CD4-positive, alpha-beta T cell treated with Interleukin-21 for 1 hour (primary cell): Measurements from ENCODE around the gene PNPLA2.

Experiments
- DNase-seq: peaks from one replicate; pipeline ENCODE4 v3.0.0-alpha.2; 2020

PNPLA2 gene, protein sequence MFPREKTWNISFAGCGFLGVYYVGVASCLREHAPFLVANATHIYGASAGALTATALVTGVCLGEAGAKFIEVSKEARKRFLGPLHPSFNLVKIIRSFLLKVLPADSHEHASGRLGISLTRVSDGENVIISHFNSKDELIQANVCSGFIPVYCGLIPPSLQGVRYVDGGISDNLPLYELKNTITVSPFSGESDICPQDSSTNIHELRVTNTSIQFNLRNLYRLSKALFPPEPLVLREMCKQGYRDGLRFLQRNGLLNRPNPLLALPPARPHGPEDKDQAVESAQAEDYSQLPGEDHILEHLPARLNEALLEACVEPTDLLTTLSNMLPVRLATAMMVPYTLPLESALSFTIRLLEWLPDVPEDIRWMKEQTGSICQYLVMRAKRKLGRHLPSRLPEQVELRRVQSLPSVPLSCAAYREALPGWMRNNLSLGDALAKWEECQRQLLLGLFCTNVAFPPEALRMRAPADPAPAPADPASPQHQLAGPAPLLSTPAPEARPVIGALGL

DNA sequence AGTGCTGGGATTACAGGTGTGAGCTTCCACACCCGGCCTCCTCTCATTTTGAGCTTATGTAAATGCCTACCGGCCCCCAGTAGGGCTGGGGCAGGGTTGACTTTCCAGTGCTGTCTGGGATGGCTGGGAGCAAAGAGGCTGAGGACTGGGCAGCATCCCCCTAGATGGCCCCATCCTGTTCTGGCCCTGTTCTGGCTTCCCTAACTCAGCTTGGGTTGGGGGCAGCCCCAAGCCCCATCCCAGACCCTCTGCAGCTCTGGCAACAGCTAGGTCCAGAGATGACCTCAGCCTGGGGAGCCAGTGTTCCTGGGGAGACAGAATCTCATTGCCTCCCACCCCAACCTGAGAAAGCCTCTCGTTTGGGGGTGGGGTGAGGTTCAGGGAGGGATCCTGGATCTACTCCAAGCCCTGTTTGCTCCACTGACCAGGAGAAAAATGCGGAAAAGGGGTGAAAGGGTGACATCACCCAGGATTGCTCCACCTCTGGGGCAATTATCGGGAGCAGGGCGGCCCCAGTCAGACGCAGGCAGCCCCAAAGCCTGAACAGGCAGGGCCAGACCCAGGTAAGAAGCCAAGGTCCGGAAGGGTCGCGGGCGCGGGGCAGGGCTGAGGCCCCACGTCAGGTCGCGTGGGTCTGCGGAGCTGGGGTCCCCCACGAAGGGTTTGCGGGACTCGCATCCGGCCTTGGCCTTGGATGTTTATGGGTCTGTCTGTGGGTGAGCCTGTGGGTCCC is at the start of gene PNPLA2:
PNPLA2 (plus strand) TSS at position 519 of the 733 bp plus-strand sequence. CDS start 805 bp downstream, outside the sequence.
- DNase-seq, result no peak

DNA sequence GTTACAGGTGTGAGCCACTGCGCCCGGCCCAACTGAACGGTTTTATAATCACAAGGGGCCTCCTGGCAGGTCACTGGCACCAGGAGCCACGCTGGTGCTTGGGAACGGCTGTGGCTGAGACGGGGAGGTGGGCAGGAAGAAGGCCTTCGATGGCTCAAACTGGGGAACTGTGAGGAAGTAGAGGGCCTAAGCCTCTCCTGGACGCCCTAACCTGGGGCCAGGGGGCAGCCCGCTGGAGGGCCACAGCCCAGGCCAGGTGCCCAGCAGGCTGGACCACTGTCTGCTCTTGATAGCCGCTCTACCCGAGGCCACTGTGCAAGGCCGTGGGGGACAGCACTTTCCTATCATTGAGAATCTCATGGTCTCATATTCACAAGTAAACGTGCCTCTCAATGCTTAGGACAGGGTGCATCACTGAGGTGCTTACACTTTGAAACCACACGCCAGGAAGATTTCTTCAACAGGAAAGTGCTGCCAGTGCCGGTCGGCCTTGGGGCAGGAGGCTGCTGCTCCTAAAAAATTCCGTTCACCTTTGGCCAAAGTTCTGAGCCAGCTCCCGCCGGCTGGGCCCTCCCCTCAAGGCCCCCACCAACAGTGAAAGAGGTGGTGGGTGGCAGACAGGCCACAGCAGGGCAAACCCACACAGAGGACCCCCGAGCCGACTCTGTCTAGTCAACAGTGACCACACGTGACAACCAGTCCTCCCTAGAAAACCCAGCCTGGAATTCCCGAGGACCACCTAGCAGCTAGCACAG is 48.6 kb upstream of the PNPLA2 start:
- no peak for DNase-seq

DNA sequence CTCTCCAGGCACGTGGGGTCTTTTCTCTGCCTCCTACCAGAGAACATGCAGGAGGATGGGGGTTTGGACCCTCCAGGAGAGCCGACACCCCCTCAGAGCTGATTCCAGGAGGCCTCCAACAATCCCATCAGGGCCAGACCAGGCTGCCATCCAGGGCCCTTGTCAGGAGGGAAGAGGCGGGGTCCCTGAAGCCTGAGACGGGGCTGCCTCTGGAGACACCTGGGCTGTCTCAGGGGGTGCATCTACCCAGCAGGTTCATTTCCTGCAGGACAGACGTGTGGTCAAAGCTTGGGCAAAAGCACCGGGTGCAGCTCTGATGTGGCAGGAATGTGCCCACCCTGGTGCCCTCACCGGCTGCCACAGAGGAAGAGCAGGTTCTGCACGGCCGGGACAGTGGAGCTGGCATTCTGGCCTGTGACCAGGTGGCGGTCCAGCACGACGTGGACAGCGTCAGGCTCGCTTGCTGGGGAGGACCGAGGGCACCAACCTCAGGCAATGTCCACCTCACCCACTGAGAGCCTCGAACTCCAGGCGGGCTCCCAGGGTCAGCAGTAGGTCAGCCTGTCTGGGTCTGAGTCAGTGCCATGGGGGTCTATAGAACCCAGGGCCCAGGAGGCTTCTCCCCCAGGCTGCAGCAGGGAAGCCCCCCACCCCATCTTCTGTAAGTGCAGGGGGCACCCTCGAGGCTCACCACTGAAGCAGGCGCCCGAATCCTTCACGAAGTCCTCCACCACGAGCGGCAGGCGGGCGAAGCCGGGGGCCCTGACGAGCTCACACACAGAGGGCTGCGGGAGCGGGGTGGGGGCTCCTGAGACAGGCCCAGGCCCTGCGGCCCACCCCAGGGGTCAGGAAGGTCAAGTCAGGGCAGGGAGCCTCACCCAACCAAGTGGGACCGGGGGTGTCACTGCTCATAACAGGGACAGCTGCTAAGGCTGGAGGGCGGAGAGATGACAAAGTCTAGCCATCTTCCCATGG is 47.8 kb upstream of the PNPLA2 start:
- DNase-seq, result no peak

DNA sequence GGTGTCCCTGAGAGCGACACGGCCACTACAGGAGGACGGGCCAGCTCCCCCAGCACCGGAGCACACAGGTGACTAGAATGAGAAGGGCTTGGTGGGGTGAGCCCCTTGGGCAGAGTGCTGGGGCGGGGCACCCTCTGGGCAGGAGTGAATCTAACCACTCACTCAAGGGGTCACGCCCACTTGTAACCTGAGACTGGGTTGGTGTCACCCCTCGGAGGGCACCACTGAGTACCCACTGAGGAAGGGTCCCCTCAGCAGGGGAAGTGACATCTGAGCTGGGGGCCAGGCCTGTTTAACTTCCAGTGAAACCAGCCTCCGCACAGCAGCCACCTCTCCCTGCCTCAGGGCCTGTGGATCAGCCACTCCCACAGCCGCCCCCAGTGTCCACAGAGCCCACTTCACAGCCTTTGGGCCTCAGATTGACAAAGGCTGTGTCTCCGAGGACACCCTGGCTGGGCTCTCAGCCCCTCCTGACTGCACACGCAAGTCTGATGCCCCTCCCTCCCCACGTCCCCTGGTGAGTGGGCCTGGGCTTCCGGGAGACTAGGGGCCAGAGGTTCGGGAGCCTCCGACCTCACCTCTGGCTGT is 47.0 kb upstream of the PNPLA2 start:
- DNase-seq, result no peak

DNA sequence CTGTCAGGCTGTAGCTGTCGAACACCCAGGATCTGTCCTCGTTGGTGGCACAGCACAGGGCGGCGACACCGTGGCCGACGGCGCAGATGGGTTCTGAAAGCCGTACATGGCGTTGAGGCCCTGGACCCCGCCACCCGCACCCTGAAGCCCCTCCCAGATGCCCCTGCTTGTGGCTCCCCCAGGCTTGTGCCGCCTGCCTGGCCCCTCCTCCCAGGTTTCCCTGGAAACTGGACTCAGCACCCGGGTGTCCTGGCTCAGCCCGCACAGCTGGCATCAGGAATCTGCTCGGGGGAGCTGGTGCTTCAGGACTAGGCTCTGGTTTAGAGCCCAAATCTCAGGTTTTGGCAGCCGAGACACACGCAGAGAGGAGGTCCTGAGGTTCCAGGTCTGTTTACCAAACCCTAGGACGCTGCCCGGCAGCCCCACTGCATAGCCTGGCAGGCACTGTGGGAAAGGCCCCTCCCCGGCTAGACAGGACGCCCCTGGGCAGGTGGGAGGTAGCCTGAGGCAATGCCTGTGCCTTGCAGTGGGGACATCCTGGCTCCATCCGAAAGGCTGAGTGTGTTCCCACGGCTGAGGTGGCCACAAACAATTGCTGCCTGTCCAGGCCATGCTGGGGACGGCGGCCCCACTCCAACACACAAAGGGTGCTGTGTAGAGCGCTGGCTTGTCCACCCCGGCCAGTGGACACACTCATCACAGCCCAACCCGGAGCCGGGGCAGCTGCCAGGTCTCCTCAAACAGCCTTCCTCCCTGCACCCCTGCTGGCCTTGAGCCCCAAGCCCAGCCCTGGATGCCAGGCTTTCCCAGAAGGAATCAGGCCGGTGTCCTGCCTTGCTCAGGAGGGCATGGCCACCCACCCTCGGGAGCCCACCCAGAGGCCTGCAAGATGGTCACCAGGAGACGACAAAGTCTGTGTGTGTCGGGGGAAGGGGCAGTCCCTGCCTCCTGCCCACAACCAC is 46.0 kb upstream of the PNPLA2 start:
- DNase-seq, result no peak

DNA sequence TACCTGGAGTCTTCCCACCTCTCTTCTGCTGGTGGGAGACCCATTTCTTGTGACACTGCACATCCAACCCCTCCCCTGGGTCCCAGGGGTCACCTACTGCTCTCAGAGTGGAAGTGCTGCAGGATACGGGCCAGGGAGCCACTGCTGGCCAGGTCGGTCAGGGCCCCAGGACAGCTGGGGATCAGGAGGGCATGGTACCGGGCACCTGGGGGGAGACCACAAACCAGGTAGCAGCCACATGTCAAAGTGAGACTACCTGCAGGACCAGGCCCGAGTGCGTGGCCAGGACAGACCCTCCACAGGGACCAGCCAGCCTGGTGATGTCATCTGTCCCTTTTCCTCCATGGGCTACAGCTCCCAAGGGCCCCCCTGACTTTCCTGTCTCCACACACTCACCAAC is 45.3 kb upstream of the PNPLA2 start:
- no peak for DNase-seq

DNA sequence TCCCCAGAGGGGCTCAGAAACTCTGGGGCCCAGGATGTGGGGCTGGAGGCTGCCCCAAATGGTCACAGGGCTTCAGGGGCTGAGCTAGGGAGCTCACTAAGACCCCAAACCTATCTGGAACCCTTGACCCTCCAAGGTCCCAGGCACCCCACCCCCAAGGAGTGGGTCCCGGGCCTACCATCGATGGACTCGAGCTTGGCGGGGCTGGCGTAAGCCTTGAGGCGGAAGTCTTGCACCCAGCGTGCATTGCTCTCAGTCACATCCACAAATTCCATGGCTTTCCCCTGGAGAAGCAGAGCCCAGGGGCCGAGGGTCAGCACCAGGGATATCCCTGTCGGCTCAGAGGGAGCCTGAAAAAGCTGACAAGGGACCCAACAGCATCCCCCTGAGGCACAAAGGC is 44.9 kb upstream of the PNPLA2 start:
- no peak for DNase-seq

DNA sequence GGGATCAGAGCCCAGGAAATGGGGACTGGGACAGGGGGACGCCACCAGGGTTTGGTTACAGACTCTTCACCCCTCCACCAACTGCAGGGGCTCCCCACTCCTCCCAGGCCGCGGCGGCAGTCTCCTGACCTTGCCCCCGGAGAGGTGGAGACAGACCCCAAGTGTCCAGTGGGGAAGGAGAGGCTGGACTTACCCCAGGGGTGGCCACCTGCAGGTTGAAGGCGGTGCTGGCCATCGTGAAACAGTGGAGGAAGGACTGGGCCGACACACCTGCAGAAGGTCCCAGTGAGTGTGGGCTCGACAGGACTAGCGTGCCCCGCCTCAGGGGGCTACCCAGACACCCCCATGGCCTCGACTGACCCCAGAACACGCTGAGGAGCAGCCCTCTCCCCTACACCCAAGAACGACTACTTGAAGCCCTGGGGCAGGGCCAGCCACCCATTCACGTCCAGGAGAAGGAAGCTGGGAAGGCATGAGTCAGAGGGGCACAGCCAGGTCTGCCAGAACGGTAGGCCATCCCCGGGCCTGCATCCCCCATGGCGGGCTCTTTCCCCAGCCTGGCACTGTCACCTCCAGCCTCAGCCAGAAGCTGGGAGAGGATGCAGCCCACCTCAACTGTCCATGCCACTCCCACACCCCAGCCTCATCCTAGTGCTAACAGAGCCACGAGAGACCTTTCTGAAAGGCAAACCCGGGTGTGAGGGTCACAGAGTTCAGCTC is 43.7 kb upstream of the PNPLA2 start:
- no peak for DNase-seq

DNA sequence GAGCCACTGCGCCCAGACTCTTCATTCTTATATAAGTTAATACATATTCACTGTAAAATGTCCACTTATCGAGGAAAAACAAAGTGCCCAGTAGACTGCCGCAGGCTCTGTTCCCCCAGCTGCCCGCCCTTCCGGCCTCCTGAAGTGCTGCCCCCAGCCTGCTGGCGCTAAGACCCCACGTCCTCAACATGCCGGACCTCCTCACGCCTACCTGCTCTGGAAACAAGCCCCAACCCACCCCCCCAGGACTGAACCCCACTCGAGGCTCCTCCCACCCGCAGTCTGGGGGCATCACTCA is 42.5 kb upstream of the PNPLA2 start:
- no peak for DNase-seq

DNA sequence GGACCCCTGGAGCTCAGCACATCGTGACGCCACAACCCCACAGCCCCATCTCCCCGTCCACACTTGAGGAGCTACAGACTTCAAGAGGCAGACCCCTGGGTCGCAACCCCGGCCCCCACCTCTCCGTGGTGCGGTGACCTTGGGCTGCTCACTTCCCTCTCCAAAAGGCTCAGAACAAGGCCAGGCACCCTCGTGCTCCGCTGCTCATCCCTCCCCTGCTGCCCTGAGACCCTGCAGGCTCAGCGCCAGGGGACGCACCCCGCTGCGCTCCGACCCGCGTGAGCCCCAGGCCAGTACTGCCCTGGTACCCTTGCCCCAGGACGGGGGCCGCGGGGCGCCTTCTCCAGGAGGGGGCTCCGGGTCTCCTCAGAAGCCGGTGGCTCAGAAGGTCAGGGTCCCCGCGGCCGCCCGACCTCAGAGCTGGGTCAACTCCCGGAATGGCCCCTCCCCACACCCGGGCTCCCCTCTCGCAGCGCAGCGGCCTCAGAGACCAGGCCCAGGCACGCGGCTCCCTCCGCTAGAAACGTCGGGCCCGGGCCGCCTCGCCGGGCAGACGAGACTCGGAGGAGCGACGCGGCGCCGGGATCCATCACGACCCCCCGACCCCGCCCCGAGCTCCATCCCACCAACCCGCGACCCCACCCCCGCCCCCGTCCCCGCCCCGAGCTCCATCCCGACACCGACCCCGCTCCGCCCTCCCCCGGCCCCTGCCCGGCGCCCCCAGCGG is 42.0 kb upstream of the PNPLA2 start:
- no peak for DNase-seq

DNA sequence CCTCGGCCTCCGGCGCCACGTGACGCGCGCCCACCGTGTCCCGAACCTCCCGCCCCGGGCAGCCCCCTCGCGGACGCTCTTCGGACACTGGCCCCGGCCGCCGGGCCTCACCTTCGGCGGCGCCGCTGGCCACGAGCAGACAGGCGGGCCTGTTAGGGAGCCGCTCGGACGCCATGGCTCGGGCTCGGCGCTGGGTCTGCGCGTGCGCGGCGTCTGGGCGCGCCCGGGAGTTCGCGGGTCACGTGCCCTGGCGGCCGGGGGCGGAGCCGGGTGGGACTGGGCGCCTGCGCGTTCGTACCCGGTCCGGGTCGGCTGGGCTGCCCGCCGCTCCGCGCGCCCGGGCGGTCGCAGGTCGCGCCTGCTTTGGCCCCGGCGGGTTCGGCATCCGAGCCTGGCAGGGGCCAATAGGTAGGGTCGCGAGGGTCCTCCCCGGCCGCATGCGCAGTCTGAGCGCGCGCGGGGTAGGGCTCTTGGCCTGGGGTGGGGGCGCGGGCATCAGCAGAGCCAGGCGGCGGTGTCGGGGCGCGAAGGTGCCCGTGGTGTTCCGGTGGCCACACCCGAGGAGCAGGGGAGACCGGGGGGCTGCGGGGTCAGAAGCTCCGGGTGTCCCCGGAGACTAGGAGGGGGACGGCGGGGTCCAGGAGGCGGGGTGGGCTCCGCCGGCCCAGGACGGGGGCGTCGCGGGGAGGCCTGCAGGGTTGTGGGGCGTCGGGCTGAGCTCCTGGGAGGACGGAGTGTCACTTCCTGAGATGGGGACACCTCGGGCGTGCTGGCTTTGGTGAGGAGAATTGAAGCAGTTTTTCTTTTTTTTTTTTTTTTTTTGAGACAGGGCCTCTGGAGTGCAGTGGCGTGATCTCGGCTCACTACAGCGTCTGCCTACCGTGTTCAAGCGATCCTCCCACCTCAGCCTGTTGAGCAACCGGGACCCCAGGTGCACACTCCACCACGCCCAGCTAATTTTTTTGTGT is 41.1 kb upstream of the PNPLA2 start, which contains the start of gene GATD1:
GATD1 (minus strand) TSS at position 200 of the 968 bp plus-strand sequence; CDS start at position 175, 25 bp downstream.
- DNase-seq, result peak; percentile 92

DNA sequence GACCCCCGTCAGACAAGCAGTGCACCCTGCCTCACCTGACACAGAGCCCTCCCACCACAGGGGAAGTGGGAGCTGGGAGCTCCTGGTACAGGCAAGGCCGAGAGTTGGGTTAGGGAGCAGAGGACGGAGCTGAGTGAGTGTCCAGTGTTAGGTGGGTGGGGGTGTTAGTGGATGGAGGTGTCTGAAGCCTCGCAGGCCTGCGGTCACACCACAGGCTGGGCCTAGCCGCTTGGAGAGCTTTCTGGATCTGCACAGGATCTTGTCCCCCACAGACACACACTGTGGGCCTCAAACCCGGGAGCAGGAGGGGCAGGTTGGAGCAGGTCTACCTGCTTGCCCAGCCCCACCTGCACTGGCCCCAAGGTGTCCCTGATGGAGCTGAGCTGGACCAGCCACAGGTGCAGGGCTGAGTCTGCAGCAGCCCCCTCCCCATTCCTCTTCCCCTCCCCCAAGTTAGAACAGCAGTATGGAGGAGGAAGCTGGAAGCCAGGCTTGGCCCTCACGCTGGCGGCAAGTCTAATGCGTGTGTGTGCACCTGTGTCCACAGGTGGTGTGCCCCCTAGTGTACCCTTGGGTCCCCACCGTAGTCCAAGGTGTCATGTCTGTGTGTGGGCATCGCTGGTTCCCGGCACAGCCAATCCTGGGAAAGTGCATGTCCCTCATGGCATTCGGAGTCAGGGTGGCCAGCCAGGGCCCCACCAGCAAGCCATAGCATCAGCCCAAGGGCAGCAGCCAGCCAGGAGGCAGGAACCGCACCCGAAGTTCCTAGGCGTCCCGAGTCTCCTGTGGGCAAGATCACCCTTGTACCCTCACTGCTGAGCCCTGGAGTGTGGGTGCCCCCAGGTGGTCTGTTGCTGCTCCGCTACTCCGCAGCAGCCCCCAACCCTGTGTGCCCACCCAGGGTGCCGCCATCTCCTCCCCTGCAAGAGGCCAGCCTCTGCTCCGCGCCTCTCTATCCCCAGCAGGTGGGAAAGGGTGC is 39.4 kb upstream of the PNPLA2 start:
- no peak for DNase-seq

DNA sequence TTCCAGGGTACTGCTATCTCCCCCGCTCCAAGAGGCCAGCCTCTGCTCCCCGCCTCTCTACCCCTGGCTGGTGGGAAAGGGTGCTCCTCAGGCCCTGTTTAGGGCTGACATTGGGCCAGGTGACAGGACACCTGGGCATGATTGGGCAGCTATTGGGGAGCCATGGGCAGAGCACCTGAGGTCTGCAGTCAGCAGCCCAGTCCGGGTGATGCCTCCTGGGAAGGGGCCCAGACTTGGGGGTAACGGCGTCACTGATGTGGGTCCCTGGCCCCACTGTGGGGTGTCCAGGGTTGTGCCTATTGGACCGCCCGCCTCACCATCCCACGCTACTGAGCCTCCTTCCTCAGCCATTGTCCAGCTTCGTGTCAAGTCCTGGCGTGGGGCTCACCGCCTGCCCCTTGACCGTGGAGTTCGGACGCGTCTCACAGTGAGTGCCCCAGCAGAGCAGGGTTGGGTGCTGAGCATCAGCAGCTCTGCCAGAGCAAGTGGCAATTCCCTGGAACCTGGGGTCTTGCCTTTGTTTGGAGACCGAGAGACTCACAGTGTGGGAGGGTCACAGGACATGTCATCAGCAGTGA is 38.7 kb upstream of the PNPLA2 start:
- no peak for DNase-seq

DNA sequence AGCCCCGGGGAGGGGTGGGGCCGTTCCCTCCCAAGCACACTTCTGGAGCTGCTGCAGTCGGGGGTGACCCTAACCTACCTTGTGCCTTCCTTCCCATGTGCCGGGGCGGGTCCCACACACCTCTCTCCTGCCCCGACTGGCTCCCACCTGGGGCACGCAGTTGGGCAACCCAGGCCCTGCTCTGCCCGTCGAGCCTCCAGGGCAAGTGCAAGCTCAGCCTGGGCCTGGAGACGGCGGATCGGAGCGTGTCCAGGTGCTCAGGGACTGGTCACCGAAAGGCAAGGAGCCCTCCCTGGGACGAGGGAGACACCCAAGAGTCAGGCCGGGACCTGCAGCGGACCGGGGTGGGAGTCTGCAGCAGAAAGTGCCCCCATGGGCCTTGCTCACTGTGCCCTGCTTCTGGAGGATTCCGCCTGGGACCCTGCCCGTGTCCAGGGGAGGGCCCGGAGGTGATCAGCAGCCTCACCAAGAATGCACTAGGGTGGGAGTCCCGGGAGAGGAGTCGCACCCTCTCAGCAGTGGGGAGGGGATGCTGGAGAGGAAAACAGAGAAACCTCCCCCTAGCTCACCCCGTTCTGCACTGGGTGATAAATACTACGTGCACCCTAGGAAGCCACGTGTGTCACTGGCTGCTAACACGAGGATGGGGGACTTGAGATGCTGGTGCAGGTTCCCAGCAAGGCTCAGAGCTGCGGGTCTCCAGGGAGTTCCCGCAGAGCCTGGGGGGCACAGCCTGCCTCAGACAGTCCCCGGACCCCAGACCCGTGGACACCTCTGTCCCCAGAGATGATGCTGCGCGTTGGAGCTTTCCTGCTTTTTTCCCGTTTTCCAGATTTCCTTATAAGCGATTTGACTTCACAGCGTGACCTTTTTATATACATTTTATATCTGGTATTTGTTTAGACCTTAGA is 36.2 kb upstream of the PNPLA2 start:
- DNase-seq, result no peak

DNA sequence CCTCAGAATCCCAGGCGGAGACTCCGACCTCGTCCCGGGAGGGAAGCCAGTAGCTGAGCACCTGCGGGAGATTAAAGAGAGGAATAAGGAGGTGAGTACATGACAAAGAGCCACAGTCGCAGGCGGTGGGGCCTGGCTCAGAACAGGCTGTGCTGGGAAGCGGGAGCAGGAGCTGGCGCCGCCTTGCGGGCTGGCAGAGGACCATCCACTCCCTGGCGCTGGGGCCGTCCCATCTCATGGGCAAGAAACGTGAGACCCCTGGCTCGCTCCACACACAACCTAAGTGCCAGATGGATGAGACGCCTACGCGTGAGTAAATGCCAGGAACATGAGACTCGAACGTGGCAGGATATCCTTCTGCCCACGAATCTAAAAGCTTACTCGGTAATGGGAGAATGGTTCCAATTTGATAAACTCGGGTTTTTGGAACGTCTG is 35.1 kb upstream of the PNPLA2 start:
- DNase-seq, result peak; percentile 26
